CD4-positive, CD25-positive, alpha-beta regulatory T cell (primary cell): Measurements from ENCODE around the gene ZC3H4. TPM values are rescaled to one million over a fixed set of nuclear protein-coding genes. Genes with fewer than 3 reads are reported as not detected.
A peak's percentile ranks its signal among the peaks of the same experiment; 100 is the strongest.

Source experiments
- ATAC-seq, 2 donors: fragments of 150-1000 bp; cut with Tn5 transposase; one replicate each; pipeline ENCODE4 v1.10.0; 2021; ENCODE audit warnings: low read depth in 2 of 2, moderate number of reproducible peaks in 2 of 2, moderate library complexity in 1 of 2
- DNase-seq, 3 donors: peaks; one replicate each; pipeline versions ENCODE4 v3.0.0 to v3.0.0-alpha.2; 2012 to 2022; ENCODE audit warnings: mixed read lengths in 1 of 3
- H3K27ac ChIP-seq: one replicate; pipeline ENCODE4 v1.7.0; 2013; ENCODE audit warnings: mild to moderate bottlenecking, low read length; ENCODE audit not compliant: insufficient read depth, poor library complexity, severe bottlenecking
- H3K27me3 ChIP-seq: one replicate; pipeline ENCODE4 v1.7.0; 2013; ENCODE audit warnings: low read length; ENCODE audit not compliant: control insufficient read depth, insufficient read depth
- H3K36me3 ChIP-seq: one replicate; pipeline ENCODE4 v1.7.0; 2013; ENCODE audit warnings: mild to moderate bottlenecking, low read length, moderate library complexity; ENCODE audit not compliant: control insufficient read depth, insufficient read depth
- H3K4me1 ChIP-seq: 2 replicates; pipeline ENCODE4 v1.7.0; 2013; ENCODE audit warnings: mild to moderate bottlenecking, low read length; ENCODE audit not compliant: insufficient read depth, control insufficient read depth, poor library complexity, severe bottlenecking
- H3K4me3 ChIP-seq: one replicate; pipeline ENCODE4 v1.7.0; 2013; ENCODE audit warnings: low read depth, mild to moderate bottlenecking, low read length, moderate library complexity
- H3K9me3 ChIP-seq, 2 experiments: 1 replicate in 1 of 2; 2 replicates in 1 of 2; pipeline ENCODE4 v1.7.0; 2013; ENCODE audit warnings: low read length in 2 of 2, mild to moderate bottlenecking in 1 of 2, moderate library complexity in 1 of 2; ENCODE audit not compliant: control insufficient read depth in 2 of 2
- H3K27ac Mint-ChIP-seq, 3 donors: one replicate each; pipeline ENCODE4 v1.8.0; 2020 to 2022; ENCODE audit warnings: mild to moderate bottlenecking in 3 of 3, mixed read lengths in 3 of 3, moderate library complexity in 2 of 3
- H3K27me3 Mint-ChIP-seq: one replicate; pipeline ENCODE4 v1.8.0; 2022; ENCODE audit warnings: mild to moderate bottlenecking, mixed read lengths
- H3K36me3 Mint-ChIP-seq: one replicate; pipeline ENCODE4 v1.8.0; 2020; ENCODE audit warnings: mixed read lengths
- H3K4me1 Mint-ChIP-seq, 4 donors: one replicate each; pipeline ENCODE4 v1.8.0; 2020 to 2022; ENCODE audit warnings: mixed read lengths in 4 of 4, mild to moderate bottlenecking in 1 of 4
- H3K4me3 Mint-ChIP-seq, 4 donors: one replicate each; pipeline ENCODE4 v1.8.0; 2020 to 2022; ENCODE audit warnings: mild to moderate bottlenecking in 4 of 4, mixed read lengths in 4 of 4, moderate library complexity in 3 of 4
- H3K9me3 Mint-ChIP-seq, 7 donors: one replicate each; pipeline ENCODE4 v1.8.0; 2020 to 2022; ENCODE audit warnings: mixed read lengths in 7 of 7, mild to moderate bottlenecking in 3 of 7, moderate library complexity in 2 of 7
- polyA plus RNA-seq, 4 donors: library from polyadenylated mRNA; unstranded; fragments of 300-500 nt; fragmentation: Illumina TruSeq; gene quantifications; one replicate each; pipeline ENCODE4 v1.2.3, GENCODE V29; 2021
- total RNA-seq: library from RNA; stranded (reverse); gene quantifications from one replicate; pipeline ENCODE4 v1.2.3, GENCODE V29; 2022

ZC3H4 gene
- total and polyA plus RNA-seq, 5 donors from 2014 or later: 0.58 to 84.7 (median 0.78) TPM

GRCh38 chr19:47155148-47155547, 41.6 kb upstream of the ZC3H4 start:
- no peak overlapping the region for H3K4me3 ChIP-seq
- ATAC-seq: no peak
- Mint-ChIP-seq H3K36me3 (peaks cover 38% of the 10 kb centered on the region), H3K4me3 (peak overlapping the region in 2 of 4 donors; percentile 41 to 56), H3K9me3 (no peaks in the 10 kb centered on the region), H3K4me1 (peaks cover 28 to 59% (median 39%) of the 10 kb centered on the region in 4 donors), H3K27ac (peak overlapping the region; percentile 12 to 82 (median 59)), H3K27me3 (no peaks in the 10 kb centered on the region)
- DNase-seq: no peak
- peaks cover 45% of the 10 kb centered on the region for H3K4me1 ChIP-seq
- H3K27ac ChIP-seq: no peak overlapping the region
- H3K36me3 ChIP-seq: peaks cover 38% of the 10 kb centered on the region
- no peaks in the 10 kb centered on the region for H3K27me3 ChIP-seq
- no peaks in the 10 kb centered on the region for H3K9me3 ChIP-seq

DNA sequence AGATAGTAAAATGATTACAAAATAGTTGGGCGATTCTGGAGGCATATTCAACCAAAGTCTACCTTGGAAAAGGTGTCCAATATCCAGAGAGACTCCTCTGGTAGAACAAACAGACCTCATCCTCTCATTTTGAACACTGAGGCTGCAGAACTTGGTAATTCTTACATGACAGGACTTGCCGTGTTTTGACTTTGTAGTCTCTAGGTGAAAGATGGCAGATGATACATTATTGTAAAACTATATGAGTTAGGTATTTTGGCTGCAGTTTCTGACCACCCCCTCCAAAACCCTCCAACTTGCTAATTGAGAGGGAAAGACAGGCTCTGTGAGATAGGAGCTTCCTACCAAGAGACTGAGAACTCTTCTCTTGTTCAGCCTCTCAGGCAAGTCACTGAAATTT, 39.7 kb upstream of the ZC3H4 start:
- Mint-ChIP-seq H3K4me1 (peaks cover 25 to 51% (median 34%) of the 10 kb centered on the region in 4 donors), H3K4me3 (peak overlapping the region in 1 of 4 donors; percentile 33), H3K36me3 (peaks cover 45% of the 10 kb centered on the region), H3K9me3 (no peaks in the 10 kb centered on the region), H3K27ac (peak overlapping the region in 1 of 3 donors; percentile 77), H3K27me3 (no peaks in the 10 kb centered on the region)
- Histone ChIP-seq H3K4me1 (peaks cover 30% of the 10 kb centered on the region), H3K27ac (no peak overlapping the region), H3K9me3 (no peaks in the 10 kb centered on the region), H3K27me3 (no peaks in the 10 kb centered on the region), H3K4me3 (no peak overlapping the region), H3K36me3 (peaks cover 43% of the 10 kb centered on the region)
- no peak for DNase-seq
- no peak for ATAC-seq

GRCh38 chr19:47152632-47153031, 39.1 kb upstream of the ZC3H4 start:
- H3K36me3 ChIP-seq: peaks cover 44% of the 10 kb centered on the region
- H3K27me3 ChIP-seq: no peaks in the 10 kb centered on the region
- no peak for ATAC-seq
- DNase-seq: no peak
- H3K27me3 Mint-ChIP-seq: no peaks in the 10 kb centered on the region
- no peak overlapping the region for H3K27ac ChIP-seq
- H3K27ac Mint-ChIP-seq: peak overlapping the region; percentile 21 to 49 (median 42)
- H3K9me3 Mint-ChIP-seq: no peaks in the 10 kb centered on the region
- peaks cover 49% of the 10 kb centered on the region for H3K36me3 Mint-ChIP-seq
- H3K4me1 Mint-ChIP-seq: peaks cover 22 to 50% (median 31%) of the 10 kb centered on the region in 4 donors
- H3K4me3 ChIP-seq: no peak overlapping the region
- peaks cover 24% of the 10 kb centered on the region for H3K4me1 ChIP-seq
- H3K4me3 Mint-ChIP-seq: peak overlapping the region in 3 of 4 donors; percentile 8 to 54 (median 35)
- H3K9me3 ChIP-seq: no peaks in the 10 kb centered on the region

DNA sequence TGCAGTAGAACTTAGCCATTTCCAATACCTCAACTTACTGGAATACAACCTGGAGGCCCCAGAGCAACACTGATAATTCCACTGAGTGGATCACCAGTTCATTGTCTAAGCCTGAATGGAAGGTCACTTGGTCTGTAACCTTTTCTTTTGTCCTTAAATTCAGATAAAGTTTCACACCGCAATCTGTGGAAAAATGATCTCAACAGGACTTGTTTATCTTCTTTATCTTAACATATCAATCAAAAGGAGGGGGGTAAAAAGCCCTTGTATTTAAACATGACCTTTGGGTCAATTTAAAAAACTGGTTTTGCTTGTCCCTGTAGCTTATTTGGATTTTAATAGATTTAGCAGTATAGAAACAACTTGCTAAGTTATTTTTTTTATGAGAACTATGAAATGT, 38.6 kb upstream of the ZC3H4 start:
- peaks cover 20% of the 10 kb centered on the region for H3K4me1 ChIP-seq
- ATAC-seq (no peak), DNase-seq (no peak)
- no peak overlapping the region for H3K27ac ChIP-seq
- Mint-ChIP-seq H3K36me3 (peaks cover 49% of the 10 kb centered on the region), H3K4me3 (peak overlapping the region in 2 of 4 donors; percentile 35 to 54), H3K27me3 (no peaks in the 10 kb centered on the region), H3K9me3 (no peaks in the 10 kb centered on the region), H3K4me1 (peaks cover 22 to 47% (median 30%) of the 10 kb centered on the region in 4 donors), H3K27ac (peak overlapping the region in 1 of 3 donors; percentile 21)
- H3K9me3 ChIP-seq: no peaks in the 10 kb centered on the region
- H3K4me3 ChIP-seq: no peak overlapping the region
- H3K27me3 ChIP-seq: no peaks in the 10 kb centered on the region
- peaks cover 44% of the 10 kb centered on the region for H3K36me3 ChIP-seq

DNA sequence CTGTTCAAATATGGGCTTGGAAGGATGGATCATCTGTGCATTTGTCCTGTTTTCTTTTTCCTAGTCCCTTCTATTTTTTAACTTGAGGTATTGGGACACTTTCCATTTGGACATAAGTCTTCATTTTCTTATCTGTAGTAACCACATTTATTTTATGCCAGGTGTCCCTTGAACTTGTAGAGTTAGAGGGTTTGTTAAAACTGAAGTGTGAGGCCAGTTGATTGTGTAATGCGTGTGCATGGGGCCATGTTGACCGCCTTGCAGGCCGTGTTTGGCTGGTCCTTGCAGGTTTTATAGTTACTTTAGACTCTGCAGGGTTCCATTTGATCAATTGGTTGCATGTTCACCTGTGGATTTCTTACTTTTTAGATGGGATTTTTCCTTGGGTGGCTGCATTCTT, 38.1 kb upstream of the ZC3H4 start:
- Histone ChIP-seq H3K4me3 (no peak overlapping the region), H3K9me3 (no peaks in the 10 kb centered on the region), H3K27me3 (no peaks in the 10 kb centered on the region), H3K27ac (no peak overlapping the region), H3K36me3 (peaks cover 44% of the 10 kb centered on the region), H3K4me1 (peaks cover 20% of the 10 kb centered on the region)
- DNase-seq: no peak
- Mint-ChIP-seq H3K27me3 (no peaks in the 10 kb centered on the region), H3K27ac (peak overlapping the region in 2 of 3 donors; percentile 35 to 72), H3K36me3 (peaks cover 48% of the 10 kb centered on the region), H3K4me3 (peak overlapping the region in 1 of 4 donors; percentile 48), H3K4me1 (peaks cover 20 to 47% (median 30%) of the 10 kb centered on the region in 4 donors), H3K9me3 (no peaks in the 10 kb centered on the region)
- no peak for ATAC-seq

DNA sequence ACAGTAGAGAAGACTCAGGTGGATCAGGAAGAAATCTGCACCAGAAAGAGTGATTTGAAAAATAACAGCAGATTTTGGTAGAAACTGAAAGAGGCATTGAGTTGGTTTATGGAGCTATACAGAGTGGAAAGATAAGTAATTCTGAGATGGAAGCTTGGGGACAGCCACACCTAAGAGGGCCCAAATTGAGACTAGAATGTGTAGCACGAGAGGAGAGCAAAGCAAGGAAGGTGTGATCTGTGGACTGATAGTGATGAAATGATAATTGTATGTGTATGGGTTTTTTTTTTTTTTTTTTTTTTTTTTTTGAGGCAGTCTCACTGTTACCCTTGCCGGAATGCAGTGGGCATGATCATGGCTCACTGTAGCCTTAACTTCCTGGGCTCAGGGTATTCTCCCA, 33.3 kb upstream of the ZC3H4 start:
- Histone ChIP-seq H3K27me3 (no peaks in the 10 kb centered on the region), H3K27ac (peak overlapping the region; percentile 57), H3K9me3 (no peaks in the 10 kb centered on the region), H3K36me3 (peaks cover 47% of the 10 kb centered on the region), H3K4me3 (no peak overlapping the region), H3K4me1 (peaks cover 25% of the 10 kb centered on the region)
- Mint-ChIP-seq H3K4me1 (peaks cover 27 to 56% (median 37%) of the 10 kb centered on the region in 4 donors), H3K27ac (peak overlapping the region; percentile 75 to 94 (median 91)), H3K27me3 (no peaks in the 10 kb centered on the region), H3K9me3 (no peaks in the 10 kb centered on the region), H3K4me3 (peak overlapping the region in 2 of 4 donors; percentile 1 to 4), H3K36me3 (peaks cover 41% of the 10 kb centered on the region)
- DNase-seq: no peak
- ATAC-seq: no peak

DNA sequence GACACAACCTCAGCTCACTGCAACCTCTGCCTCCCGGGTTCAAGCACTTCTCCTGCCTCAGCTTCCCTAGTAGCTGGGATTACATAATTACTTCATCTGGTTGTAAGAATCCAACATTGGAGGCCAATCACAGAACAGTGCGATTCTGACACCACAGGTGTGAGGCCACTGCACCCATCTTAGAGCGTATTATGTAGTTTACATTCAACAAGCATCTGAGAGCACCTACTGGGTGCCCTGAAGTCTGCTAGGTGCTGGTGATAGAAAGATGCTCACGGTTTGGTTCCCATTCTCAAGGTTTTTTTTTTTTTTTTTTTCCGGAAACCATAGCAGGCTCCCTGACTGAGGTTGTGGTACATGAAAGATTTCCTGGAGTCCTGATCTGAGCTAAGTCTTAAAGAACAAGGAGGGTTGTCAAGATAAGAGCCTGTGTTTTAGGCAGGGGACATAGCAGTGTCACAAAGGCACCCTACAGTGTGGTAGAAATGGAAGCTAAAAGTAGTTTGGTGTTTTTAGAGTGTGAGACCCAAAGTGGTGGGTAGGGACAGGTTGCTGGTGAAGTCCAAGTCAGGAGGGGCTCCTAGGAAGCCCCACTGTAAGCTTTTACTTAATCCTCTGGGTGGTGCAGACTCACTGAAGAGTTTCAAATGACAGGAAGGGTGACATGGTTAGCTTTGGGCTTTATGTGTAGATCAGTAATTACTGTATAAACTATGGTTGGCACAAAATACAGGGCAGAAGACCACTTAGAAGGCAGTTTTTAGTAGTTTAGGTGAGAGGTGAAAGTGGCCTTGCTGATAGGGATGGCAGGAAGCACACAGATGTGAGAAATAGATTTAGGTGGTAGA, 32.3 kb upstream of the ZC3H4 start:
- Histone ChIP-seq H3K9me3 (no peaks in the 10 kb centered on the region), H3K4me1 (peaks cover 25% of the 10 kb centered on the region), H3K27ac (peak overlapping the region; percentile 57), H3K36me3 (peaks cover 37% of the 10 kb centered on the region), H3K27me3 (no peaks in the 10 kb centered on the region), H3K4me3 (peak overlapping the region; percentile 54)
- Mint-ChIP-seq H3K27me3 (no peaks in the 10 kb centered on the region), H3K9me3 (peaks cover 0 to 1% (median 0%) of the 10 kb centered on the region in 7 donors), H3K4me3 (peak overlapping the region; percentile 26 to 74 (median 42)), H3K27ac (peak overlapping the region; percentile 75 to 94 (median 91)), H3K4me1 (peaks cover 32 to 61% (median 41%) of the 10 kb centered on the region in 4 donors), H3K36me3 (peaks cover 38% of the 10 kb centered on the region)
- DNase-seq (peak in 2 of 3 donors; percentile 42 to 52), ATAC-seq (peak; percentile 63 to 70)
